ENCODE measurements around the gene SMURF1. TPM values are rescaled to one million over a fixed set of nuclear protein-coding genes. Genes with fewer than 3 reads are reported as not detected.
"Not testable (repeated sequence)": the region's sequence is repeated elsewhere in the genome, so short reads cannot be mapped to it uniquely, and the experiment has no call there.

The SMURF1 gene
- total RNA-seq, 1 donor from 2014 or later = 10.0 TPM

- Histone ChIP-seq H3K27ac (replicated peaks) (no peak overlapping the region), H3K27me3 (ENCODE audit: low read depth) (no peaks in the 10 kb centered on the region), H3K9me3 (replicated peaks) (no peaks in the 10 kb centered on the region), H3K4me1 (peaks cover 48% of the 10 kb centered on the region), H3K4me3 (no peak overlapping the region), H3K36me3 (no peaks in the 10 kb centered on the region)
- intact Hi-C loops (cut with micrococcal nuclease) = no loop called here
- no peak for TF ChIP-seq CTCF (IDR thresholded peaks at IDR 0.05; ENCODE audit: borderline replicate concordance)
- DNase-seq = no peak
These were observed 38.2 kb downstream of the SMURF1 start for GRCh38 chr7:99105756-99106155.

- TF ChIP-seq CTCF (IDR thresholded peaks at IDR 0.05; ENCODE audit: borderline replicate concordance) = no peak
- no peak for DNase-seq
- peaks cover 37% of the 10 kb centered on the region for H3K4me1 ChIP-seq
- intact Hi-C loops (cut with micrococcal nuclease) = no loop called here
- no peaks in the 10 kb centered on the region for H3K27me3 ChIP-seq (ENCODE audit: low read depth)
- no peak overlapping the region for H3K4me3 ChIP-seq
- H3K36me3 ChIP-seq = no peaks in the 10 kb centered on the region
- no peaks in the 10 kb centered on the region for H3K9me3 ChIP-seq (replicated peaks)
- no peak overlapping the region for H3K27ac ChIP-seq (replicated peaks)
These were observed 39.3 kb downstream of the SMURF1 start for GRCh38 chr7:99104631-99105030.

GRCh38 chr7:99103836-99104235, 40.1 kb downstream of the SMURF1 start:
- H3K36me3 ChIP-seq; DNase-seq; H3K27me3 ChIP-seq (ENCODE audit: low read depth); H3K4me3 ChIP-seq; H3K27ac ChIP-seq (replicated peaks); H3K9me3 ChIP-seq (replicated peaks); intact Hi-C loops (cut with micrococcal nuclease): not testable (repeated sequence)
- H3K4me1 ChIP-seq = peaks cover 31% of the 10 kb centered on the region

GRCh38 chr7:99102809-99103690, 40.9 kb downstream of the SMURF1 start:
- H3K4me3 ChIP-seq = no peak overlapping the region
- H3K27ac ChIP-seq (replicated peaks) = no peak overlapping the region
- DNase-seq = no peak
- TF ChIP-seq CTCF (IDR thresholded peaks at IDR 0.05; ENCODE audit: borderline replicate concordance) = no peak
- H3K27me3 ChIP-seq (ENCODE audit: low read depth) = no peaks in the 10 kb centered on the region
- H3K4me1 ChIP-seq = peaks cover 35% of the 10 kb centered on the region
- intact Hi-C loops (cut with micrococcal nuclease) = no loop called here
- H3K36me3 ChIP-seq = no peaks in the 10 kb centered on the region
- peaks cover 5% of the 10 kb centered on the region for H3K9me3 ChIP-seq (replicated peaks)

- no peaks in the 10 kb centered on the region for H3K27me3 ChIP-seq (ENCODE audit: low read depth)
- TF ChIP-seq CTCF (IDR thresholded peaks at IDR 0.05; ENCODE audit: borderline replicate concordance) = no peak
- H3K36me3 ChIP-seq = no peaks in the 10 kb centered on the region
- peaks cover 12% of the 10 kb centered on the region for H3K9me3 ChIP-seq (replicated peaks)
- no peak for DNase-seq
- no peak overlapping the region for H3K27ac ChIP-seq (replicated peaks)
- intact Hi-C loops (cut with micrococcal nuclease) = no loop called here
- peaks cover 36% of the 10 kb centered on the region for H3K4me1 ChIP-seq
- H3K4me3 ChIP-seq = no peak overlapping the region
These were observed 41.5 kb downstream of the SMURF1 start for GRCh38 chr7:99102361-99102760.

- Histone ChIP-seq H3K4me1 (peaks cover 38% of the 10 kb centered on the region), H3K9me3 (replicated peaks) (peaks cover 15% of the 10 kb centered on the region)
- H3K27me3 ChIP-seq (ENCODE audit: low read depth); intact Hi-C loops (cut with micrococcal nuclease); H3K36me3 ChIP-seq; H3K27ac ChIP-seq (replicated peaks); H3K4me3 ChIP-seq; DNase-seq: not testable (repeated sequence)
These were observed 42.4 kb downstream of the SMURF1 start for GRCh38 chr7:99101516-99101915.

Data from left ventricle myocardium inferior (tissue), 1 donor.